Measurements from ENCODE around the gene GPRC5A. TPM values are rescaled to one million over a fixed set of nuclear protein-coding genes. Genes with fewer than 3 reads are reported as not detected.

Gene GPRC5A
- total RNA-seq (17.6 and 22.7 TPM in 2 replicates), polyA plus RNA-seq (82.9 and 86.4 TPM in 2 replicates), polyA minus RNA-seq (231 and 240 TPM in 2 replicates), Bru-seq, nascent RNA (percentile 64 among the genes with signal in this experiment), BruChase-seq, experiment 1, labeled RNA remaining after a 6-hour chase (percentile 67 among the genes with signal in this experiment), BruChase-seq, experiment 2, labeled RNA remaining after a 2-hour chase (percentile 65 among the genes with signal in this experiment)
- polyA plus RNA-seq (2011; cell fraction: cytosol; rRNA removed), result 51.2 and 52.4 TPM in 2 replicates
- polyA plus RNA-seq (2011; cell fraction: nucleus; rRNA removed), result 49.8 and 59.1 TPM in 2 replicates
- 59.9 and 61.4 TPM in 2 replicates for polyA plus RNA-seq (2012)
- polyA minus RNA-seq (2011; cell fraction: cytosol; rRNA and poly(A)+ RNA removed), result 189 TPM
- 53.6 and 78.0 TPM in 2 replicates for polyA minus RNA-seq (2011; cell fraction: nucleus; rRNA and poly(A)+ RNA removed)
- long read RNA-seq, full-length matches to known transcripts, result 29 of 36 reads
- long read RNA-seq, partial matches to known transcripts, result 1 of 36 reads
- long read RNA-seq, other reads (novel, unspliced or antisense), result 6 of 36 reads

- H3K9me1 ChIP-seq (replicated peaks; ENCODE audit: control insufficient read depth, extremely low read depth, insufficient read depth, low read length), result no peaks in the 10 kb centered on the region
- H2AFZ ChIP-seq (ENCODE audit: low read depth, low read length), result peak within 1 kb of the TSS; percentile 62
- dilution Hi-C loops (cut with MboI; ENCODE audit: extremely low pct_ligation_motif_present, low sequenced_read_pairs) (no loop called here), intact Hi-C loops (cut with micrococcal nuclease) (loop anchor here (1.0 to 5.0 kb wide), 5 partner anchors 8 to 104 kb away; partner anchors contain the start of gene APOLD1)
- H3K4me1 ChIP-seq (ENCODE audit: control insufficient read depth, extremely low read depth, insufficient read depth, low read length), result peaks cover 22% of the 10 kb centered on the region
- H3K36me3 ChIP-seq (ENCODE audit: control insufficient read depth in 2 of 2, extremely low read depth in 1 of 2, insufficient read depth in 2 of 2, low read length in 2 of 2), result no peaks in the 10 kb centered on the region
- TF ChIP-seq POLR2AphosphoS5 (IDR thresholded peaks at IDR 0.05; ENCODE audit: insufficient read depth, low read depth, low read length) (peak; percentile 91), POLR2A (IDR thresholded peaks at IDR 0.05; ENCODE audit: low read depth, low read length) (peak; percentile 86), MYC (IDR thresholded peaks at IDR 0.05; ENCODE audit: low read depth, low read length) (no peak), JUN (IDR thresholded peaks at IDR 0.05; ENCODE audit: borderline replicate concordance, insufficient read depth, insufficient read length, low read depth) (peak; percentile 24), MAX (IDR thresholded peaks at IDR 0.05; ENCODE audit: insufficient read depth, insufficient read length) (no peak), EZH2 (IDR thresholded peaks at IDR 0.05; ENCODE audit: borderline replicate concordance, low read depth, low read length, severe bottlenecking) (no peak), FOS (IDR thresholded peaks at IDR 0.05; ENCODE audit: borderline replicate concordance, insufficient read depth, low read length) (peak; percentile 38), CTCF (IDR thresholded peaks at IDR 0.05; ENCODE audit: extremely low read depth in 1 of 2, insufficient read depth in 1 of 2, low read depth in 1 of 2, low read length in 2 of 2) (peak in 1 of 2 donors; percentile 33)
- DNase-seq (ENCODE audit: low read depth, low spot score), result peak; percentile 96
- H4K20me1 ChIP-seq (replicated peaks; ENCODE audit: control insufficient read depth, extremely low read depth, insufficient read depth, low read length), result no peaks in the 10 kb centered on the region
- H3K79me2 ChIP-seq (ENCODE audit: control insufficient read depth, insufficient read depth, low read length), result peaks cover 9% of the 10 kb centered on the region
- no peaks in the 10 kb centered on the region for H3K9me3 ChIP-seq (replicated peaks; ENCODE audit: control insufficient read depth, insufficient read depth, low read length)
- no peaks in the 10 kb centered on the region for H3K27me3 ChIP-seq (ENCODE audit: control insufficient read depth in 2 of 2, insufficient read depth in 2 of 2, low read length in 2 of 2)
- peak; percentile 90 for FAIRE-seq
- POLR2A ChIA-PET, result interaction anchor here (0.6 to 2.7 kb wide), 12 partner anchors 10 to 122 kb away, joined by 3 to 21 read pairs (median 4); partner anchors contain the start of gene DDX47
- CTCF ChIA-PET, result interaction anchor here (0.8 to 4.2 kb wide), 18 partner anchors 9 to 321 kb away, joined by 3 to 106 read pairs (median 4); partner anchors contain the start of gene DDX47
- H3K4me2 ChIP-seq (ENCODE audit: insufficient read depth, low read length), result peak within 1 kb of the TSS; percentile 86
- peak within 1 kb of the TSS; percentile 88 for H3K9ac ChIP-seq (replicated peaks; ENCODE audit: extremely low read depth, insufficient read depth, low read length)
- TSS peak; percentile 35 for BruUV-seq (replicated peaks)
- H3K4me3 ChIP-seq (replicated peaks in 1 of 3; ENCODE audit: insufficient read depth in 1 of 3, low read depth in 1 of 3, low read length in 3 of 3), result peak within 1 kb of the TSS; percentile 42 to 55 (median 50)
- H3K27ac ChIP-seq (ENCODE audit: insufficient read depth, low read depth, low read length), result peak within 1 kb of the TSS; percentile 93
These were observed at the start of gene GPRC5A for GRCh38 chr12:12891080-12891880. Gene GPRC5A, plus strand, starts transcription at chr12:12891562. Its CDS starts 16,688 bp downstream, at chr12:12908250.
